Daoy (cell line): ENCODE measurements around the gene METTL13. TPM values are rescaled to one million over a fixed set of nuclear protein-coding genes. Genes with fewer than 3 reads are reported as not detected.
"Not testable (repeated sequence)": the region's sequence is repeated elsewhere in the genome, so short reads cannot be mapped to it uniquely, and the experiment has no call there.

Source experiments
- DNase-seq: peaks from one replicate; pipeline ENCODE4 v3.0.0-alpha.2; 2015; ENCODE audit warnings: low read depth
- total RNA-seq: library from RNA; depleted of rRNA; stranded (reverse); fragments of >200 nt; shearing (Covaris generic); gene quantifications from 2 replicates; pipeline ENCODE4 v1.2.3, GENCODE V29; 2014

Gene METTL13
- total RNA-seq, 1 experiment from 2014 or later = 50.6 TPM

- DNase-seq = no peak
Measured at GRCh38 chr1:171763764-171764163, 17.7 kb upstream of the METTL13 start.

GRCh38 chr1:171769171-171769570 is 12.3 kb upstream of the METTL13 start:
- DNase-seq = no peak

GRCh38 chr1:171769754-171770153 is 11.7 kb upstream of the METTL13 start:
- DNase-seq = no peak

GRCh38 chr1:171772312-171772711 is 9.1 kb upstream of the METTL13 start:
- no peak for DNase-seq

GRCh38 chr1:171780583-171781175 is 781 bp upstream of the METTL13 start:
- no peak for DNase-seq

GRCh38 chr1:171783816-171784530 is 2.5 kb downstream of the METTL13 start:
- DNase-seq = no peak

- no peak for DNase-seq
Measured at GRCh38 chr1:171784784-171785183, 3.3 kb downstream of the METTL13 start.

- no peak for DNase-seq
Measured at GRCh38 chr1:171785766-171786165, 4.3 kb downstream of the METTL13 start.

- DNase-seq = no peak
Measured at GRCh38 chr1:171786534-171786933, 5.1 kb downstream of the METTL13 start.

GRCh38 chr1:171787686-171788480 is 6.4 kb downstream of the METTL13 start:
- no peak for DNase-seq

GRCh38 chr1:171788696-171789095 is 7.2 kb downstream of the METTL13 start:
- peak; percentile 78 for DNase-seq

- DNase-seq = no peak
Measured at GRCh38 chr1:171790318-171790717, 8.9 kb downstream of the METTL13 start.

GRCh38 chr1:171792656-171793369 is 11.4 kb downstream of the METTL13 start:
- no peak for DNase-seq

- no peak for DNase-seq
Measured at GRCh38 chr1:171793636-171794035, 12.2 kb downstream of the METTL13 start.

GRCh38 chr1:171794085-171794484 is 12.6 kb downstream of the METTL13 start:
- peak; percentile 93 for DNase-seq

- DNase-seq = no peak
Measured at GRCh38 chr1:171796592-171796991, 15.1 kb downstream of the METTL13 start.

- DNase-seq = no peak
Measured at GRCh38 chr1:171798311-171798710, 16.9 kb downstream of the METTL13 start.

- DNase-seq = no peak
Measured at GRCh38 chr1:171798765-171799164, 17.3 kb downstream of the METTL13 start.

GRCh38 chr1:171799166-171799565 is 17.7 kb downstream of the METTL13 start:
- no peak for DNase-seq

GRCh38 chr1:171799698-171800097 is 18.2 kb downstream of the METTL13 start:
- not testable (repeated sequence) for DNase-seq

GRCh38 chr1:171800342-171800741 is 18.9 kb downstream of the METTL13 start:
- no peak for DNase-seq

GRCh38 chr1:171800851-171801250 is 19.4 kb downstream of the METTL13 start:
- no peak for DNase-seq
